Measurements from ENCODE around the gene MINDY1.

- TF ChIP-seq, protein P1, sequence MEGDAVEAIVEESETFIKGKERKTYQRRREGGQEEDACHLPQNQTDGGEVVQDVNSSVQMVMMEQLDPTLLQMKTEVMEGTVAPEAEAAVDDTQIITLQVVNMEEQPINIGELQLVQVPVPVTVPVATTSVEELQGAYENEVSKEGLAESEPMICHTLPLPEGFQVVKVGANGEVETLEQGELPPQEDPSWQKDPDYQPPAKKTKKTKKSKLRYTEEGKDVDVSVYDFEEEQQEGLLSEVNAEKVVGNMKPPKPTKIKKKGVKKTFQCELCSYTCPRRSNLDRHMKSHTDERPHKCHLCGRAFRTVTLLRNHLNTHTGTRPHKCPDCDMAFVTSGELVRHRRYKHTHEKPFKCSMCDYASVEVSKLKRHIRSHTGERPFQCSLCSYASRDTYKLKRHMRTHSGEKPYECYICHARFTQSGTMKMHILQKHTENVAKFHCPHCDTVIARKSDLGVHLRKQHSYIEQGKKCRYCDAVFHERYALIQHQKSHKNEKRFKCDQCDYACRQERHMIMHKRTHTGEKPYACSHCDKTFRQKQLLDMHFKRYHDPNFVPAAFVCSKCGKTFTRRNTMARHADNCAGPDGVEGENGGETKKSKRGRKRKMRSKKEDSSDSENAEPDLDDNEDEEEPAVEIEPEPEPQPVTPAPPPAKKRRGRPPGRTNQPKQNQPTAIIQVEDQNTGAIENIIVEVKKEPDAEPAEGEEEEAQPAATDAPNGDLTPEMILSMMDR (conservative IDR thresholded peaks at IDR 0.05; ENCODE audit: low read length), result no peak
- TF ChIP-seq EZH2phosphoT487 (IDR thresholded peaks at IDR 0.05; ENCODE audit: borderline replicate concordance, low read depth, low read length), result no peak
These were observed 6.2 kb upstream of the MINDY1 start for GRCh38 chr1:151012684-151013471.

Measured in OCI-LY7 (cell line).